Measurements from ENCODE around the gene JMJD1C. TPM values are rescaled to one million over a fixed set of nuclear protein-coding genes. Genes with fewer than 3 reads are reported as not detected.

JMJD1C gene
- total RNA-seq, 1 experiment from 2014 or later, result 180 TPM

GRCh38 chr10:63125459-63125858 is 340.3 kb downstream of the JMJD1C start (continued):
- TF ChIP-seq ATF2 (CRISPR knock-in tag; IDR thresholded peaks at IDR 0.05; ENCODE audit: borderline replicate concordance, low read depth), result no peak

- Mint-ChIP-seq H3K4me3 (no peak overlapping the region), H3K27ac (no peak overlapping the region), H3K4me1 (0 out of 2 replicates have a peak, but pooled peaks cover under 1% of the 10 kb centered on the region), H3K9me3 (peaks cover 32% of the 10 kb centered on the region), H3K36me3 (peaks cover 11% of the 10 kb centered on the region), H3K27me3 (ENCODE audit: low read depth) (no peaks in the 10 kb centered on the region)
- ChIA-PET POLR2A (no interaction called here), CTCF (no interaction called here)
- no peak for TF ChIP-seq IRF2 (CRISPR knock-in tag; IDR thresholded peaks at IDR 0.05; ENCODE audit: borderline replicate concordance, low read depth)
- no peak for TF ChIP-seq CBFB (CRISPR knock-in tag; IDR thresholded peaks at IDR 0.05; ENCODE audit: low read depth)
- no peak for TF ChIP-seq ELF4 (CRISPR knock-in tag; IDR thresholded peaks at IDR 0.05; ENCODE audit: low read depth)
- TF ChIP-seq ESRRA (CRISPR knock-in tag; IDR thresholded peaks at IDR 0.05; ENCODE audit: borderline replicate concordance), result no peak
- no peak for TF ChIP-seq ZNF416 (CRISPR knock-in tag; IDR thresholded peaks at IDR 0.05)
- TF ChIP-seq FOXK1 (CRISPR knock-in tag; IDR thresholded peaks at IDR 0.05), result no peak
- TF ChIP-seq ZBTB21 (CRISPR knock-in tag; IDR thresholded peaks at IDR 0.05; ENCODE audit: borderline replicate concordance), result no peak
- no peak for TF ChIP-seq NFYB (CRISPR knock-in tag; conservative IDR thresholded peaks at IDR 0.05; ENCODE audit: low read depth)
- no peak for TF ChIP-seq ZNF423 (CRISPR knock-in tag; IDR thresholded peaks at IDR 0.05)
- no peak for TF ChIP-seq HMGA2 (CRISPR knock-in tag; IDR thresholded peaks at IDR 0.05)
- no peak for TF ChIP-seq FOXP1 (CRISPR knock-in tag; IDR thresholded peaks at IDR 0.05; ENCODE audit: borderline replicate concordance)
- no peak for TF ChIP-seq ATF3 (CRISPR knock-in tag; conservative IDR thresholded peaks at IDR 0.05)
- TF ChIP-seq ATF6 (CRISPR knock-in tag; IDR thresholded peaks at IDR 0.05), result no peak
- no peak for TF ChIP-seq SP1 (CRISPR knock-in tag; conservative IDR thresholded peaks at IDR 0.05)
- no peak for TF ChIP-seq MYBL2 (CRISPR knock-in tag; IDR thresholded peaks at IDR 0.05)
- no peak for TF ChIP-seq NFATC4 (CRISPR knock-in tag; IDR thresholded peaks at IDR 0.05)
- no peak for TF ChIP-seq ERG (CRISPR knock-in tag; IDR thresholded peaks at IDR 0.05)
- TF ChIP-seq TP53 (CRISPR knock-in tag; IDR thresholded peaks at IDR 0.05), result no peak
- DNase-seq (ENCODE audit: low spot score) (no peak), ATAC-seq (no peak)
These were observed 341.9 kb downstream of the JMJD1C start for GRCh38 chr10:63123727-63124362.

- no peak overlapping the region for H3K27ac Mint-ChIP-seq
- no peaks in the 10 kb centered on the region for H3K27me3 Mint-ChIP-seq (ENCODE audit: low read depth)
- H3K9me3 Mint-ChIP-seq, result peaks cover 31% of the 10 kb centered on the region
- DNase-seq (ENCODE audit: low spot score) (no peak), ATAC-seq (no peak)
- POLR2A ChIA-PET, result no interaction called here
- no peak overlapping the region for H3K4me3 Mint-ChIP-seq
- TF ChIP-seq E2F1 (CRISPR knock-in tag; IDR thresholded peaks at IDR 0.05) (no peak), ESRRA (CRISPR knock-in tag; IDR thresholded peaks at IDR 0.05; ENCODE audit: borderline replicate concordance) (no peak), HMGXB4 (CRISPR knock-in tag; IDR thresholded peaks at IDR 0.05) (no peak), NFE2L1 (CRISPR knock-in tag; IDR thresholded peaks at IDR 0.05) (no peak), PRRX2 (CRISPR knock-in tag; IDR thresholded peaks at IDR 0.05) (no peak), MYBL2 (CRISPR knock-in tag; IDR thresholded peaks at IDR 0.05) (no peak), ATF2 (CRISPR knock-in tag; IDR thresholded peaks at IDR 0.05; ENCODE audit: borderline replicate concordance, low read depth) (no peak), TEAD1 (CRISPR knock-in tag; IDR thresholded peaks at IDR 0.05) (no peak), ELF4 (CRISPR knock-in tag; IDR thresholded peaks at IDR 0.05; ENCODE audit: low read depth) (no peak), JAZF1 (CRISPR knock-in tag; IDR thresholded peaks at IDR 0.05) (no peak)
- no peaks in the 10 kb centered on the region for H3K4me1 Mint-ChIP-seq
- CTCF ChIA-PET, result no interaction called here
- H3K36me3 Mint-ChIP-seq, result peaks cover 11% of the 10 kb centered on the region
These were observed 345.2 kb downstream of the JMJD1C start for GRCh38 chr10:63120554-63120953.
